NCI-H2196 treated with DMSO at 0.1 percent for 48 hours (cell line): ENCODE data around the gene FKTN.

Source experiments
- DNase-seq: peaks from one replicate; lab custom pipeline; 2025; ENCODE audit not compliant: unreplicated experiment; lab: John Stamatoyannopoulos, UW

FKTN gene

DNA sequence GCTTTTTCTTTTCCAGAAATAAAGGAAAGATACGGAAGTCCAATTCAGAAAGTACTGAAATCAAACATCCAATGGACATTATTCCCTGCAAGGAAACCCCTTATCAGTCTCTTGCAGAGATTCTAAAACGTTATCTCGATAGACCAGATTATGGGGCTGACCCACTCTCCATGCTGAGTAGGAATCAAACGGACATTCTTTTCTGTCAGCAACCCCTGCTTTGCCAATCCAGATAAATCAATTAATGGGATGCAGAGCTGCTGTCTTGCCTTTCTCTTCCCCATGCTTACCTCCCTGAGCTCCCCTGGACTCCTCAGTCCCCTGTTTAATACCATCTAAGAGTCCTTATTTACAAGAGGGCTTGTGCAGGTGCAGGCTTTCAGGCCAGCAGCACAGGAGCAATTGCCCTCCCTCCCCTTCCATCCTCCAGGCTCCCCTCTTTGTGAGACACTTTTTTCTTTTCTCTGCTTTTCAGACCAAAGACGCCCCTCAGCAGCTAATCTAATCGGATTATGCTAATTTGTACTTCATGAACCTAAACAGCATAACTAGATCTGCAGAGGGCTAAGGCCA lies 118.5 kb downstream of the FKTN start:
- no peak for DNase-seq

DNA sequence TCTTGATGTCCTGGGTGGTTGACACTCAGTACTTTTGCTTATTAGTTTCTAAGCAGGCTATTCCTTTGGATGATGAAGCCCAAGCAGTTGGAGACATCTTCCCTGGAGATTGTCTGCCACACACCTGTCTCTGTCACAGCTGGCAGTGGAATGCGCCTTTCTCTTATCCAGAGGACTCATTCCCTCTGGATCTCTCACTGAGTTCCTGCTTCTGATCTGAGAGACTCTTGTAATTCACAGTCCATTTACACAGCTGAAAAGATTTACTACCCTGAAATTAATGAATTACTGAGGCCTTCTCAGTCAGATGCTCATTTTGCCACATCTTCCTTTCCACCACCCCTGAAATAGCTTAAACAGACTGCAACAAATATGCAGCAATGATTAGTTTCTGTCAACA lies 120.2 kb downstream of the FKTN start:
- no peak for DNase-seq

GRCh38 chr9:105678781-105679180 lies 120.8 kb downstream of the FKTN start:
- DNase-seq: no peak

GRCh38 chr9:105679257-105680022 lies 121.5 kb downstream of the FKTN start:
- DNase-seq: peak; percentile 12

DNA sequence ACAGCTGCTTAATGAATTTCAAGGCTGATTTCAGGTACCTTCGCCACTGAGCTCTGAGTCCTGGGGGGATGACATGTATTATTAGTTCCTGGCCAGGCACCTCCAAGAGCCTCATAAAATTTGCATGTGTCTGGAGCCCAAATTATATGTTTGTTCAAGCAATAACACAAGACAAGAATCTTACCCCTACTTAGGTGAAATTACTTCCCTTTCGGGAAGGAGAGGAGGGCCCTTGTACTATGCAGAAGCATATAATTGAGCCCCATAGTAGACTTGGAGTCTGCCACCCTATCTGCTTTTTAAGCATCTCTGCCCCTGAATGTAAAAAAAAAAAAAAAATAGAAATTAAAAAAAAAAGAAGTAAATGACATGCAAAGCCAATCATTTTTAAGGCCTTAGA lies 123.4 kb downstream of the FKTN start:
- DNase-seq: no peak

DNA sequence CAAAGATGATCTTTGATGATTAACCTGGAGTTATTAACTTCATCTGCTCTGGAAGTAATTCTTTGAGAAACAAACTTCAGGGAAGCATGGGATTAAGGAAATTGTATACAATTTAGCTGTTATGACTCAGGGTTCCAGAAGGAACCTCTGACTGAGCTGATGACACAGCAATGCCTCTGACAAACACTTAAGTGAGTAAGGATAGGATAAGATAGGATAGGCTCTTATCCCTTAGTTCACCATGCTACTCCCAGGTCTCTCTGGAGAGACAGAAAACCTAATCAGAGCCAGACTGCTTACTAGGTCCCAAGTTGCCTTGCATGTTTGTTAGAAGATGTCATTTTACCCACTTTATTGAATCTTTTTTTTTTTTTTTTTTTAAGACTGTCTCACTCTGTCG lies 123.8 kb downstream of the FKTN start:
- DNase-seq: no peak

DNA sequence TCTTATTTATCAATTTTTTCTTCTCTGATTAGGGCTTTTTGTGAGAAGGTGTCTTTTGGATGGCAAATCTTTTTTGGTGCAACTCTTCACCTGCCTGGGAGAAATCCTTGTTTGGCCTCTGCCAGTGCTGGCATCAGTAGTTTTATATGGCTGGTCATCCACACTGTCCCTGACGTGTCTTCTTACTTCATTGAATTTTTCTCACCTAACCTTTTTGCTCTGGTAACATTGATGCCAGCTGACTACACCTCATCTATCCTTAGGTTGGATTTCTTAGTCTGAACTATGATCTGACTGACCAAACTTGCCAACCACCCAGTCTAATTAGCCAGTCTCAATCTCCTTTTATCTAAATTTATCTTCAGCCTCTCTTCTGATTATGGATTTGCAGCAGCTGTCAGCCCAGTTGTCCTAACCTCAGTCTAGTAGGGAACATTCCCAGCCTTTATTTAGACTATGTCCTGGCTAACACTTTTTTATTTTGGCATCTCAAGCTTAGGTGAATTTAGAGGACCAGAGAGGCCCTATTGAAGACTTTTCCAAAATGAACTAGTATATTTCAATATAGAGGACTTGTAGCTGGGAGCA lies 125.9 kb downstream of the FKTN start:
- no peak for DNase-seq

DNA sequence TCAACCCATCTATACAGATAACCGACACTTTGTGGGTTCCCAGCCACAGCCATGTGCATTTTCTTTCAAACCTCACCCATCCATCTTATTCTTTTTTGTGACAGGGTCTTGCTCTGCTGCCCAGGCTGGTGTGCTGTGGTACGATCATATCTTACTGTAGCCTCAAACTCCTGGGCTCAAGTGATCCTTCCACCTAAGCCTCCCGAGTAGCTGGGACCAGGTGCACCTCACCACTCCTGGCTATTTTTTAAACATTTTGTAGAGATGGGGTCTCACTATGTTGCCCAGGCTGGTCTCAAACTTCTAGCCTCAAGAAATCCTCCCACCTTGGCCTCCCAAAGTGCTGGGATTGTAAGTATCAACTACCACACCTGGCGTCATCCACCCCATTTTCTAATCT lies 129.0 kb downstream of the FKTN start:
- DNase-seq: no peak
